Fibroblast of mammary gland (primary cell): ENCODE results near the gene SARNP.

Experiments used
- DNase-seq: peaks from one replicate; pipeline ENCODE4 v3.0.0-alpha.2; 2010; ENCODE audit warnings: low read depth
- H3K4me3 ChIP-seq: 2 replicates; pipeline ENCODE4 v1.5.1; 2011; ENCODE audit warnings: low read depth, mild to moderate bottlenecking, low read length, moderate library complexity; ENCODE audit not compliant: control insufficient read depth
- TF ChIP-seq, protein P1 (sequence below): conservative IDR thresholded peaks from 2 replicates; pipeline ENCODE4 v1.5.1; 2011; ENCODE audit warnings: low read depth, low read length, inconsistent platforms; ENCODE audit not compliant: control insufficient read depth, insufficient read depth

The SARNP gene

DNA sequence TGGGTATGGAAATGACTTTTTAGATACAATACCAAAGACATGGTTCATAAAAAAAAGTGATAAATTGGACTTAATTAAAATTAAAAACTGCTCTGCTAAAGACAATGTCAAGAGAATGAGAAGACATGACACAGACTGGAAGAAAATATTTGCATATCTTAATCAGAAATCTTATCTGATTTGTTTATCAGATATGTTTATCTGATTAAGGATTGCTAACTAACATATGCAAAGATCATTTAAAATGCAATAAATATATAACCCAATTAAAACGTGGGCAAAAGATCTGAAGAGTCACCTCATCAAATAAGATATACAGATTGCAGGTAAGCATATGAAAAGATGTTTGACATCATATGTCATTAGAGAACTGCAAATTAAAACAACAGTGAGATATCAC lies 35.2 kb upstream of the SARNP start:
- no peak for DNase-seq
- TF ChIP-seq, protein P1, sequence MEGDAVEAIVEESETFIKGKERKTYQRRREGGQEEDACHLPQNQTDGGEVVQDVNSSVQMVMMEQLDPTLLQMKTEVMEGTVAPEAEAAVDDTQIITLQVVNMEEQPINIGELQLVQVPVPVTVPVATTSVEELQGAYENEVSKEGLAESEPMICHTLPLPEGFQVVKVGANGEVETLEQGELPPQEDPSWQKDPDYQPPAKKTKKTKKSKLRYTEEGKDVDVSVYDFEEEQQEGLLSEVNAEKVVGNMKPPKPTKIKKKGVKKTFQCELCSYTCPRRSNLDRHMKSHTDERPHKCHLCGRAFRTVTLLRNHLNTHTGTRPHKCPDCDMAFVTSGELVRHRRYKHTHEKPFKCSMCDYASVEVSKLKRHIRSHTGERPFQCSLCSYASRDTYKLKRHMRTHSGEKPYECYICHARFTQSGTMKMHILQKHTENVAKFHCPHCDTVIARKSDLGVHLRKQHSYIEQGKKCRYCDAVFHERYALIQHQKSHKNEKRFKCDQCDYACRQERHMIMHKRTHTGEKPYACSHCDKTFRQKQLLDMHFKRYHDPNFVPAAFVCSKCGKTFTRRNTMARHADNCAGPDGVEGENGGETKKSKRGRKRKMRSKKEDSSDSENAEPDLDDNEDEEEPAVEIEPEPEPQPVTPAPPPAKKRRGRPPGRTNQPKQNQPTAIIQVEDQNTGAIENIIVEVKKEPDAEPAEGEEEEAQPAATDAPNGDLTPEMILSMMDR: no peak
- no peak overlapping the region for H3K4me3 ChIP-seq

DNA sequence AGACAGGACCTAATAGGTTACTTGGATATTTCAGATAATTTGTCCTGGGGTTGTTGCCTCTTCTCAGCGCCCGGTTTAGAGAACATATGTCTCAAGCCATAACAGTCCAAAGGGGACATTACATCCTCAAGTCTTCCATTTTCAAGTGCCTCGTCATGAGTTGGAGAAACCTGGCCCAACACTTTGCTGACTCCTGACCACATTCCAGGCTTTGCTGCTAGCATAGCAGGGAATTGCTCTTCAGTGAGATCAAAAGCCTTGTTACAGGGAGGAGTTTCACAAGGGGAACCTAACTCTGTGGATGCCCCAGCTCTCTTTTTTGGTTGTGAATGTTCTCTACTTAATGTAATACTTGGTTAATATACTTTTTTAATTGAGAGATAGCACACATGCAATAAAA lies 33.4 kb upstream of the SARNP start:
- peak; percentile 69 for DNase-seq
- TF ChIP-seq, protein P1: no peak
- no peak overlapping the region for H3K4me3 ChIP-seq

DNA sequence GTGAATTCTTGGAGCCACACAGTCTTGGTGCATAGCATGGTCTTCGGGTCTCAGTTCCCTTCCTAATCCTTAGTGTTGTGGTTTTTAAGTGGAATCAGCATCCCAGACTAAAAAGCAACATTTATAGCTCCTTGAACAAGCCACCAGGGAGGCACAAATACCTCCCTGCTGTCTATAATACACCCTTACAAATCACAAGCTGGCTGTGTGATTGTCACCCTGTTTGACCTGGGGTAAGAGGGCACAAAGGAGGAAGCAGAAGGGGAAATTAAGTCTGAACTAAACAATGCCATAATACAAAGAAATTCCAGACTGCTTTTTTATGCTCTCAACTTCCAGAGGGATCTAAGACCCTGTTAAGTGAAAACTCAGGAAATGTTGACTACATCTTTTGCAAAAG lies 32.9 kb upstream of the SARNP start:
- no peak for DNase-seq
- TF ChIP-seq, protein P1: no peak
- H3K4me3 ChIP-seq: no peak overlapping the region

DNA sequence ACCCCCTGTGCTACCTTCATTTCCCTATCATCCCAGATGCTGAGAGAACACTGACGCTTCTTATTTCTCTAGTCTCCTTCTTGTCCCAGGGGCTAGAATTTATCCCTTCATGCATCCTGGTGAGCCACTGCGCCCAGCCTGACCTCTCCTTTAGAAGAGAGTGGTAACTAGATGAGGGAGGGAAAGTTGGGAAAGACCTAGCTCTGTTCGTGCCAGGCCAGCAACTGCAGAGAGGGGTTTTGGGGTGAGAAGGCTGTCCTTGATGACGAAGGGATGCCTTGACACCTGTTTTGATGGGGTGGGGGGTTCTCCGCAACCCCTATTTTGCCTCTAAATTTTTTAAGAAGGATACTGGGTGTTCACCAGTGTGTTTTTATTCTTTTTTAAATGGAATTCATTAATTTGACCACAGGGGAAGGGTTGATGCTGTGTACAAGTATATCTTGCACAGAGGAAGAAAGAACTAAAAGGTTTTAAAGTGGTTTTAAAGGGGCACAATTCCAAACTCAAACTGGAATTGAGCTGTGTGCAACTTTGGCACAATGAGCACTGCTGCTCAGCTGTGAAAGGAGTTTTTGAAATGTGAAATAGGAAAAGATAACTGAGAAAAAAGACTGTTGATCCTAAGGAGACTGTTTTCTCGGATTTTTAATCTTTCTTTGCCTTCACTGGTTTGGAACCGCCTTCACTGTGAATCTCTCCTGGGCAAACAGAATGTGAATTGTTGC lies 32.3 kb upstream of the SARNP start:
- TF ChIP-seq, protein P1: no peak
- no peak for DNase-seq

DNA sequence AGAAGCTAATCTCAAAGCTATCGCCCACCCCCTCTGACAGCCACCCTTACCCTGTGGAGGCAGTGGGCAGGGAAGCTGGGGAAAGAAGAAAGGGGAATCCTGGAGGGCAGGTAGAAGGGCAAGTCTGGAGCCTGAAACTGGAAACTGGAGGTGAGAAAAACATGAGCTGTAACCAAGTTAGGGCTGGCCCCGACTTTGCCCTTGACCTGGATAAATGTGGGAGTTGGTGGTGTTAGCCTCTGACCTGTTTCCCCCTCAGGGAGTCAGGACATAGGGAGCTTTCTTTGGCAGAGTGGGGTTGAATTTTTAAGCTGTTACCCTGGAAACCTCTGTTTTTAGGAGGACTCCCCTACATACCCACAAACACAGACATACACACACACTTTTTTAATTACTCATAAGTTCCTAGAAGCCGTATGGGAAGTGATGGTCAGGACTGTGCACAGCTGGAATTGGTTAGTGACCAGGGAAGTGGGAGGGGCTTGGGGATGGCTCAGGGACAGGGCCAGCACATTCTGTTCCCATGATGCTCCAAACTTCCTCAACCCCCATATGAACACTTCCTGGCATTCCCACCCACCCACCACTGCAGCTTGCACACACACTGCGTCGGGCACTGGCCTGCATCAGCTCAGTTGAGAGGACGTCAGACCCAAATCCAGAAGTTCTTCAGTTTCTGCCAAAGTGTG lies 30.2 kb upstream of the SARNP start:
- peak; percentile 100 for DNase-seq
- peak overlapping the region; percentile 15 for H3K4me3 ChIP-seq
- TF ChIP-seq, protein P1: no peak

More for the DNA sequence above, 32.3 kb upstream of the SARNP start:
- H3K4me3 ChIP-seq: no peak overlapping the region

DNA sequence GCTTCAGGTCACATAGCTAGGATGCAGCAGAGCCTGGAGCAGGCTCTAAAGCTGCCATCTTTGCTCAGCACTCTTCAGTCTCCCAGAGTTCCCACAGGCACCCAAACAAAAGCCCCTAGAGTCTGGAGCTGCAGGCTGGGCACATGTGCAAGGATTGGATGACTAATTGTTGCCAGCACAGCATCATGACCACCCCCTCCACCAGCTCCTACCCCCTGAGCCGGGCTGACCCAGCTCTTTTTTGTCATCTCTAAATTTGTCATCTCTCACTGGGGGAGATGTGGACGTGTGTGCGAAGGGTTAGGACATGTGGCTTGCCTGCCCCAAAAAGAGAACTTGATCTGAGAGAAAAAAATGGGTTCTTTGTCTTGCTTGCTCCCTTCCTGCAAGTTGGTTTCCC lies 29.5 kb upstream of the SARNP start:
- no peak overlapping the region for H3K4me3 ChIP-seq
- peak; percentile 95 for DNase-seq
- TF ChIP-seq, protein P1: no peak
